ENCODE results near the gene ACP2. TPM values are rescaled to one million over a fixed set of nuclear protein-coding genes. Genes with fewer than 3 reads are reported as not detected.

ACP2 gene
- polyA plus RNA-seq, 1 of the 3 experiments (the other 2 are of a cell fraction): 17.5 TPM

DNA sequence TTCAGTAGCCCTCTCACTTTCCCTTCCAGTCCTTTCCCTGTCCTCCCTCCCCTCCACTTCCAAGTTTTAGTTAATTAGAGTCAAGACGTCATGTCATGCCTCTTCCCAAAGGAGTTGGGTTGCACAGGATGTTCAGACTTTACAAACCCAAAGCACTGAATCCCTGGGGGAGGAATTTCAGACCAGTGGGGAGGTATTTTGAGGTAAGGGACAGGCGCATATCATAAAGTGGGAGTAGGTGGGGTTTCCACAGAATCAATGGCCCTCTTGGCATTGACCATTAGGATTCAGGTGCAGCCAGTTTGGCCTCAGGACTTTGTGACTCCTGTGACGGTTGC is 733 bp upstream of the ACP2 start:
- peak overlapping the region; percentile 92; the same call in 1 of the 2 replicates for H2AFZ ChIP-seq (ENCODE audit: low read depth)

DNA sequence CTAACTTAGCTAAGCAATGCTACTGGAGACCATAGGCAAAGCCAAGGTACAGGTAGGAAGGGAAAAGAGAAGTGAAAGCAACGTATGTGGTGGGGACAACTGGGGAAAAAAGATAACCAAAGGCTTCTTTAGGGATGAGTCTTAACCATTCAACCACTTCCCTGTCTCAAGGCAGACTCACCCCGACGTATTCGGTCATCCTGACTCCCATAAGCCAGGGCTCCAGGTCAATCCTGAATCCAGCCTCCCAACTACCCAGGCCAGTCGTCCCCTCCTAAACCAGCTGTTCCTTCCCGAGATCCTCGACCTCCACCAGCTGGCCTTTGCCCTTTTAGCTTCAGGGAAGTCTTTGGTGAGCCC is 330 bp downstream of the ACP2 start:
- Histone ChIP-seq H4K20me1 (ENCODE audit: insufficient read depth) (no peaks in the 10 kb centered on the region), H3F3A (replicated peaks; ENCODE audit: insufficient read depth) (peaks cover 4% of the 10 kb centered on the region), H3K9me2 (no peaks in the 10 kb centered on the region), H3K27me3 (ENCODE audit: insufficient read depth) (no peaks in the 10 kb centered on the region), H3K9me3 (no peaks in the 10 kb centered on the region), H3K4me2 (peak overlapping the region; percentile 88), H2AFZ (ENCODE audit: low read depth) (peak overlapping the region; percentile 92), H3K4me1 (ENCODE audit: control insufficient read depth in 1 of 2, insufficient read depth in 2 of 2, low read depth in 1 of 2, low read length in 1 of 2) (peaks cover 8 to 15% of the 10 kb centered on the region in 2 experiments), H3K27ac (ENCODE audit: low read depth in 2 of 2, low read length in 1 of 2) (peak overlapping the region; percentile 63 to 96), H3K79me2 (ENCODE audit: insufficient read depth) (peaks cover 19% of the 10 kb centered on the region), H3K9ac (peak overlapping the region; percentile 92), H3K36me3 (replicated peaks in 1 of 2; ENCODE audit: control insufficient read depth in 1 of 2, insufficient read depth in 2 of 2, low read length in 1 of 2) (peaks cover 4 to 11% of the 10 kb centered on the region in 2 experiments), H3K4me3 (ENCODE audit: low read depth in 2 of 2, low read length in 1 of 2) (peak overlapping the region; percentile 75 to 92)
- DNase-seq: no peak
- 5% methylated on average over 7 of the region's 7 CpGs for WGBS (ENCODE audit: low lambda C conversion rate)
- POLR2A ChIA-PET: interaction anchor here (0.8 to 3.4 kb wide), 15 partner anchors 9 to 312 kb away, joined by 3 to 48 read pairs (median 5); partner anchors contain the start of genes CSTPP1, DDB2 and PACSIN3
- CTCF ChIA-PET: interaction anchor here (0.7 to 4.2 kb wide), 14 partner anchors 10 to 126 kb away, joined by 3 to 38 read pairs (median 6); partner anchors contain the start of genes DDB2, NR1H3 and PACSIN3
- TF ChIP-seq EP300 (IDR thresholded peaks at IDR 0.05; ENCODE audit: borderline replicate concordance in 1 of 2, low read depth in 1 of 2, low read length in 1 of 2): no peak
- TF ChIP-seq TEAD4 (IDR thresholded peaks at IDR 0.05; ENCODE audit: borderline replicate concordance, insufficient read depth): no peak
- no peak for TF ChIP-seq FOXJ3 (CRISPR knock-in tag; IDR thresholded peaks at IDR 0.05)
- no peak for TF ChIP-seq YY1 (IDR thresholded peaks at IDR 0.05; ENCODE audit: low read depth)
- TF ChIP-seq RXRA (IDR thresholded peaks at IDR 0.05; ENCODE audit: borderline replicate concordance, low read depth): no peak
- TF ChIP-seq FOXM1 (IDR thresholded peaks at IDR 0.05; ENCODE audit: low read depth): no peak
- no peak for TF ChIP-seq JUND (IDR thresholded peaks at IDR 0.05)
- no peak for TF ChIP-seq MXI1 (IDR thresholded peaks at IDR 0.05; ENCODE audit: low read depth, low read length)
- TF ChIP-seq, protein P1, sequence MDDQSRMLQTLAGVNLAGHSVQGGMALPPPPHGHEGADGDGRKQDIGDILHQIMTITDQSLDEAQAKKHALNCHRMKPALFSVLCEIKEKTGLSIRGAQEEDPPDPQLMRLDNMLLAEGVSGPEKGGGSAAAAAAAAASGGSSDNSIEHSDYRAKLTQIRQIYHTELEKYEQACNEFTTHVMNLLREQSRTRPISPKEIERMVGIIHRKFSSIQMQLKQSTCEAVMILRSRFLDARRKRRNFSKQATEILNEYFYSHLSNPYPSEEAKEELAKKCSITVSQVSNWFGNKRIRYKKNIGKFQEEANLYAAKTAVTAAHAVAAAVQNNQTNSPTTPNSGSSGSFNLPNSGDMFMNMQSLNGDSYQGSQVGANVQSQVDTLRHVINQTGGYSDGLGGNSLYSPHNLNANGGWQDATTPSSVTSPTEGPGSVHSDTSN (IDR thresholded peaks at IDR 0.05): no peak
- TF ChIP-seq ELF1 (IDR thresholded peaks at IDR 0.05): no peak
- no peak for TF ChIP-seq TCF12 (IDR thresholded peaks at IDR 0.05)
- TF ChIP-seq, protein P2, sequence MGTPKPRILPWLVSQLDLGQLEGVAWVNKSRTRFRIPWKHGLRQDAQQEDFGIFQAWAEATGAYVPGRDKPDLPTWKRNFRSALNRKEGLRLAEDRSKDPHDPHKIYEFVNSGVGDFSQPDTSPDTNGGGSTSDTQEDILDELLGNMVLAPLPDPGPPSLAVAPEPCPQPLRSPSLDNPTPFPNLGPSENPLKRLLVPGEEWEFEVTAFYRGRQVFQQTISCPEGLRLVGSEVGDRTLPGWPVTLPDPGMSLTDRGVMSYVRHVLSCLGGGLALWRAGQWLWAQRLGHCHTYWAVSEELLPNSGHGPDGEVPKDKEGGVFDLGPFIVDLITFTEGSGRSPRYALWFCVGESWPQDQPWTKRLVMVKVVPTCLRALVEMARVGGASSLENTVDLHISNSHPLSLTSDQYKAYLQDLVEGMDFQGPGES (IDR thresholded peaks at IDR 0.05; ENCODE audit: low read depth, low read length): no peak
- no peak for TF ChIP-seq CHD2 (IDR thresholded peaks at IDR 0.05; ENCODE audit: low read length, partially characterized antibody)
- TF ChIP-seq, protein P3, sequence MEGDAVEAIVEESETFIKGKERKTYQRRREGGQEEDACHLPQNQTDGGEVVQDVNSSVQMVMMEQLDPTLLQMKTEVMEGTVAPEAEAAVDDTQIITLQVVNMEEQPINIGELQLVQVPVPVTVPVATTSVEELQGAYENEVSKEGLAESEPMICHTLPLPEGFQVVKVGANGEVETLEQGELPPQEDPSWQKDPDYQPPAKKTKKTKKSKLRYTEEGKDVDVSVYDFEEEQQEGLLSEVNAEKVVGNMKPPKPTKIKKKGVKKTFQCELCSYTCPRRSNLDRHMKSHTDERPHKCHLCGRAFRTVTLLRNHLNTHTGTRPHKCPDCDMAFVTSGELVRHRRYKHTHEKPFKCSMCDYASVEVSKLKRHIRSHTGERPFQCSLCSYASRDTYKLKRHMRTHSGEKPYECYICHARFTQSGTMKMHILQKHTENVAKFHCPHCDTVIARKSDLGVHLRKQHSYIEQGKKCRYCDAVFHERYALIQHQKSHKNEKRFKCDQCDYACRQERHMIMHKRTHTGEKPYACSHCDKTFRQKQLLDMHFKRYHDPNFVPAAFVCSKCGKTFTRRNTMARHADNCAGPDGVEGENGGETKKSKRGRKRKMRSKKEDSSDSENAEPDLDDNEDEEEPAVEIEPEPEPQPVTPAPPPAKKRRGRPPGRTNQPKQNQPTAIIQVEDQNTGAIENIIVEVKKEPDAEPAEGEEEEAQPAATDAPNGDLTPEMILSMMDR (IDR thresholded peaks at IDR 0.05): no peak
- no peak for TF ChIP-seq TAF1 (IDR thresholded peaks at IDR 0.05; ENCODE audit: borderline replicate concordance, low read depth, low read length)
- TF ChIP-seq GATA2 (CRISPR knock-in tag; IDR thresholded peaks at IDR 0.05): no peak
- TF ChIP-seq SIN3A (IDR thresholded peaks at IDR 0.05; ENCODE audit: borderline replicate concordance, low read depth, low read length): no peak

More for the DNA sequence above, 733 bp upstream of the ACP2 start:
- 49% methylated on average over 3 of the region's 3 CpGs for WGBS (ENCODE audit: low lambda C conversion rate)
- Histone ChIP-seq H3K36me3 (replicated peaks in 1 of 2; ENCODE audit: control insufficient read depth in 1 of 2, insufficient read depth in 2 of 2, low read length in 1 of 2) (peaks cover 4 to 11% of the 10 kb centered on the region in 2 experiments), H3K27me3 (ENCODE audit: insufficient read depth) (no peaks in the 10 kb centered on the region), H4K20me1 (ENCODE audit: insufficient read depth) (no peaks in the 10 kb centered on the region), H3K27ac (ENCODE audit: low read depth in 2 of 2, low read length in 1 of 2) (peak overlapping the region in 1 of 2 experiments; percentile 96; a peak in 2 of 4 replicates), H3K9me2 (no peaks in the 10 kb centered on the region), H3K9ac (peak overlapping the region; percentile 92), H3K4me1 (ENCODE audit: control insufficient read depth in 1 of 2, insufficient read depth in 2 of 2, low read depth in 1 of 2, low read length in 1 of 2) (peaks cover 12 to 18% of the 10 kb centered on the region in 2 experiments), H3K4me2 (peak overlapping the region; percentile 88), H3F3A (replicated peaks; ENCODE audit: insufficient read depth) (no peaks in the 10 kb centered on the region), H3K79me2 (ENCODE audit: insufficient read depth) (peaks cover 19% of the 10 kb centered on the region), H3K4me3 (ENCODE audit: low read depth in 2 of 2, low read length in 1 of 2) (peak overlapping the region; percentile 75 to 92), H3K9me3 (no peaks in the 10 kb centered on the region)
- DNase-seq: no peak
- ChIA-PET CTCF (interaction anchor here (0.9 to 4.2 kb wide), 10 partner anchors 9 to 144 kb away, joined by 3 to 38 read pairs (median 18); partner anchors contain the start of genes ARFGAP2, DDB2, NR1H3 and PACSIN3), POLR2A (interaction anchor here (0.9 to 3.4 kb wide), 11 partner anchors 10 to 72 kb away, joined by 3 to 48 read pairs (median 8); partner anchors contain the start of genes ARFGAP2, DDB2 and PACSIN3)
- TF ChIP-seq RFX5 (IDR thresholded peaks at IDR 0.05; ENCODE audit: low read length) (no peak), ELF1 (IDR thresholded peaks at IDR 0.05) (no peak), GABPA (IDR thresholded peaks at IDR 0.05; ENCODE audit: low read depth) (no peak), CHD2 (IDR thresholded peaks at IDR 0.05; ENCODE audit: low read length, partially characterized antibody) (no peak), RAD21 (IDR thresholded peaks at IDR 0.05; ENCODE audit: low read length) (no peak)

All from SK-N-SH (cell line).